ENCODE measurements around the gene ZNRF3.
"Not testable (repeated sequence)": the region's sequence is repeated elsewhere in the genome, so short reads cannot be mapped to it uniquely, and the experiment has no call there.

The ZNRF3 gene

GRCh38 chr22:29072979-29073617 lies 189.7 kb downstream of the ZNRF3 start, which contains the start of gene KREMEN1:
Gene KREMEN1, plus strand, starts transcription at chr22:29073035. Its CDS starts 96 bp downstream, at chr22:29073131.
- FAIRE-seq = no peak

DNA sequence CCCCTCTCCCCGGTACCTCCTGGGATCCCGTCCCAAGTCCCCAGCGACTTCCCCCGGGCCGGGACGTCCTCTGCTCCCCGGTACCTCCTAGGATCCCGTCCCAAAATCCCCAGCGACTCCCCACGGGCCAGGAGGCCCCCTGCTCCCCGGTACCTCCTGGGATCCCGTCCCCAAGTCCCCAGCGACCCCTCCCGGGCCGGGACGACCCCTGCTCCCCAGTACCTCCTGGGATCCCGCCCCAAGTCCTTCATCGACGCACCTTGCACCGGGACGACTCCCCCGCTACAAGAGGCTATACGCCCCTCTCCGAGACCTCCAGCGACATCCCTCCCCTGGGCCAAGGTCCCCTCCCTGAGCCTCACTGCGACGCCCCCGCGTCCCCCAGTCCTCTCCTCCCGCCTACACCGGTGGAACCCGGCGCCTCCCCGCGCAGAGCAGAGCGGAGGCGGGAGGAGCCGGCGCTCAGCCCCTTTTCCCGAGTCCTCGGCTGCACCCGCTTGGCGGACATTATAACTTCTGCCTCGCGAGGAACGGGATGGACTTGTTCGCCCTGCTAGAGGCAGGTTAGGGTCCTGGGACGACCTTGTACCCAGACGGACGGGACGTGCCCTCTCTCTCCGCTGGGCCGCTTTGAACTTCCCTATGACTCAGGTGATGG lies 190.4 kb downstream of the ZNRF3 start:
- FAIRE-seq = no peak

DNA sequence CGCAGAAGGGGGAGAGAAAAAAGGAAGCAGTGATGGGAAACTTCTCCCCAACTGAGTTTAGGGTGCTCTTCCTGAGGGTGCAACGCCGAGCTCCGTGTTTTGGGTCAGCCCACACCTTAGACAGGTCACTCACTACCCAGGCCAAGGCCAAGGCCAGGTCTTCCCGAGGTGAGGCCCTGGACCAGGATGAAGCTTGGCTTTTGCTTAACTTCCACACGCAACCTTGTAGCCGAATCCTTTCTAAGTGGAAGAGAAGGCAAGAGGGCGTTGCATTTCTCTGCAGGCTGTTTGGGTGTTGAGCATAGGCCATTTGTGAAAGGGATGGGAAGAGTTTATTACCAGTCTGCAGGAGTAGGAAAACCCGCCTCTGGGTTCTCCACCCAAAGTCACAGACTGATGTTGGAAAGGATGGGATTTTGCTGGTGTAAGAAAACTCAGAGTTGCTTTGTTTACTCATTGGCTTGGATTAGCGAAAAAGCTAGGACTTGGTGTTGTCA lies 191.0 kb downstream of the ZNRF3 start:
- no peak for FAIRE-seq

- peak; percentile 97 for FAIRE-seq
Observed at GRCh38 chr22:29078036-29078868, 194.9 kb downstream of the ZNRF3 start.

DNA sequence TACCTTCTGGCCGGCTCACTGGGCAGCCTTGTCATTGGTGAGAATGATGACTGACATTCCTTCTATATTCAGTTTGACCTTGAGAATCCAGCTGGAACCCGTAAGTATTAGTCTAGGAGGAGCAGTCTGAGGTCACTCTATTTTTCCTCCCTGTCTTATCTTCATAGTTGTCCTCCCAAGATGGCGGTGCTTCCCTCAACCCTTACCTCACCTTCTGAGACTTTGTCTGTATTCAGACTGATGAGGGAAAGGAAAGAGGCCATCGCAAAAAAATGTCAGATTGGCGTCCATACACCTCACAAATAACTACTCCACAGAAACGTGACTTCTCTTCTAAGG lies 195.5 kb downstream of the ZNRF3 start:
- no peak for FAIRE-seq

DNA sequence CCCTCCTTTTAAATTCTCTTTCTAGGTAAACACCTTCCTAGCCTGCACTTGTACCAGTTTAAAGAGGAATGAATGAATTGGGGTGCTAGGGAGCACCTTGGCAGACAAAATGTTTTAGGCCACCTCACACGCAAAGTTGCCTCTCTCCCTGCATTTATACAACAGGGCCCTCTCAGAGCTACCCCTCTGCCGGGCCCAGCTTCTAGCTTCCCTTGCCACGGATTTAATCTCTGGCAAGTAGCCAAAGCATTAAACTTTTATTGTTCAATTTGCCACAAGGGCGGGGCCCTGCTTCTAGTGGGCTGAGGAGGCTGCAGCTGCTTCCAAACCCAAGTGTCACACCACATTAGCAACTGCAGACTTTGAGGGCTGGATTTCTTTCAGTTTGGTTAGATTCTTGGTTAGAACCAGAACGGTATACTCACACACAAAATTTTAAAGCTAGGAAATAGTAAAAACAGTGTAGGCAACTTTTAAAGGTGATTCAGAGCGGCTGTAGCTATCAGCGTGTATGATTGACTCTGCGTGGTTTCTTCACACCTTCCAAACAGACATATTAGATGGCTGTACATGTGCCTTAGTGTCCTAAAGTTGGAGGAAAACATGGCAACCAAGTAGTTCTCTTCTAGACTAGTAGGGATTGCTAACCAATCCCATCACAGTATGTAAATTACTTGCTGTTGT lies 196.0 kb downstream of the ZNRF3 start:
- FAIRE-seq = peak; percentile 33

DNA sequence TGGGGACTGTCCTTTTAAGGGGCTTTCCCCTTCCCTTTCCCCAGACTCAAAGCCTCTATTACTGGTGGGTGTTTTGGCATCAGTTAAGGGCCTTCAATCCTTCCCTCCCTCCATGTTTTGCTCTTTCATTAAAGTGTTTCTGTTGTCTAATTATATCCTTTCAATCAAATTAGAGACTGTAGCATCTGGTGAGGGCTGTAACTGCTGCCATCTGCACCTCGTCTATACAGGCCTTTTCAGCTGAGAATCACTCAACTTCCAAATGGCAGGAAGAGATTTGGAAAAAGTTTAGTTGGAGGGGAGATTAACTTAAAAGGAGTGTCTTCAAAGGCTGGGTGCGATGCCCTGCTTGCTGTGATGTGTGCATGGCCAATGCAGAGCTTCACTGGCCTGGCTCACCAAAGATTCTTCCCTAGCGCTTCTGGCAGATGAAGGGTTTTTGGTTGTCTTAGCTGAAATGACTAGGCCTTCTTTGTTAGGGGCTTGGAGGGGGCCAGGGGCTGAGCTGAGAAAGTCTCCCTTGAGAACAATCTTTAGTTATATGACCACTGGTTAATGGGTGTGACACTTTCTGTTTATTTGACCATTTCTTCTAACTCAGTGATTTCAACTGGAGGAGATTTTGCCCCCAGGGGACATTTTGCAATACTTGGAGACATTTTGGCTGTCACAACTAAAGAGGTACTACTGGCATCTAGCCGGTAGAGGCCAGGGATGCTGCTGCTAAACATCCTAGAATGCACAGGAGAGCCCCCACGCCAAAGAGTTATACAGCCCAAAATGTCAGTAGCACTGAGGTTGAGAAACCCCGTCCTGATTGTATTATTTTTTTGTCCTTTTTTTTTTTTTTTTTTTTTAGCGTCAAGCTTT lies 197.0 kb downstream of the ZNRF3 start:
- no peak for FAIRE-seq

GRCh38 chr22:29081517-29082236 lies 198.3 kb downstream of the ZNRF3 start:
- no peak for FAIRE-seq

DNA sequence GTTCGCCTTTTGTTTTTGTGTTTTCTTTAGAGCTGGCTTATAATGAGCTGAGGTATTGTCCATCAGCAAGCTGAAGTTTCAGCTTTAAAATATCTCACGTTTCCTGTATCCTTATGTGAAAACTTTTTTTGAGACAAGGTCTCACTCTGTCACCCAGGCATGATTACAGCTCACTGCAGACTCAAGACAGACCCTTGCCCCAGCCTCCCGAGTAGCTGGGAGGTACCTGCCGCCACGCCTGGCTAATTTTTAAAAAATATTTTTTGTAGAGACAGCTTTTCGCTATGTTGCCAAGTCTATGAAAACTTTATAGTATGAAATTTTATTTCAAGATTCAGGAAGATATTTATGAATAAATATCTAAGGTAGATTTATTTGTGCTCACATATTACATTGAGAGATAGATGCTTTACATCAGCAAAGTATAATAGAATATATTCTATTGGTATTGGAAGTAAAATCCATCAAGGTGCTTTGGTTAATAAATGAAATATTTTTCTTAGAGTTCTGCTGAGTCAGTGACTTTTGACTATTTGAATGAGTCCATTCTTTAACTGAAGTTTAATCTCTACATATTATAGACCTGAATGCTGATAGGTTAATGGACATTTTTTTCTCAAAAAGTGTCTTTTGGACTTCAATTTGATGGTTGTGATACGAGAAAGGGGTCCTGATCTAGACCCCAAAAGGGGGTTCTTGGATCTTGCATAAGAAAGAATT lies 199.6 kb downstream of the ZNRF3 start:
- peak; percentile 74 for FAIRE-seq

- not testable (repeated sequence) for FAIRE-seq
Observed at GRCh38 chr22:29083576-29083932, 200.2 kb downstream of the ZNRF3 start.

GRCh38 chr22:29083933-29084591 lies 200.7 kb downstream of the ZNRF3 start:
- no peak for FAIRE-seq

DNA sequence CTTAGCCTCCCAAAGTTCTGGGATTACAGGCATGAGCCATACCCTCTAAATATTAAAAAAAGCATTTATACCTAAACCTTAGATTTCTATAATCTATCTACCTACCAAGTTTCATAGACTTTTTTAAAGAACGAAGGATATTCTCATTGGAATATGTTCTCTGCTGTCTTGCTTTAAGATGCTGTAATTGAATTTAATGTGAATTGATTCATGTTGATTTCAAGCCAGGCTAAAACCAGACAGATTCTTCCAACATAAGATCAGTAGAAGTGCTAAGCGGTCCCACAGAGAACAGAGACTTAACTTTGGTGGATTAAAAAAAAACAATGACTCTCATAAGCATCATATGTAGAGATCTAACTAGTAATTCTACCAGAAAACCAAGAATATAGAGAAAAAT lies 203.6 kb downstream of the ZNRF3 start:
- FAIRE-seq = no peak

DNA sequence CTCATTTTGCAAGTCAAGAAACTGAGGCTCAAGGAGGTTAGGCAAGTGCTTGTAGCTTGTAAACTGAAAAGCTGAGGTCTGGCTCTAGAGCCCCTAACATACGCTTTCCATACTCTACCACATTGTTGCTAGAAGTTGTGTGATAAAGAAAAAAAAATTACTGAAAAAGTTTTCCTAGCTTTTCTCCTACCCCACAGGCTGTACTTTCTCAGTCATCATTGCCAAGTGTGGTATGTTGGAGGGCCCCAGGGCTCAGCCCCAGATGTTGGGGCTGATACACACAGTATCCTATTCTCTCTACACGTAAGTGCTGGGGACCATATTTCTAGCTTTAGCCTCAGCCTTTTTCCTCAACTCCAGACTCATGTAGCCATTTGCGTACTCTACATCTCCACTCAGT lies 205.4 kb downstream of the ZNRF3 start:
- FAIRE-seq = no peak

- FAIRE-seq = no peak
Observed at GRCh38 chr22:29089507-29089906, 206.1 kb downstream of the ZNRF3 start.

DNA sequence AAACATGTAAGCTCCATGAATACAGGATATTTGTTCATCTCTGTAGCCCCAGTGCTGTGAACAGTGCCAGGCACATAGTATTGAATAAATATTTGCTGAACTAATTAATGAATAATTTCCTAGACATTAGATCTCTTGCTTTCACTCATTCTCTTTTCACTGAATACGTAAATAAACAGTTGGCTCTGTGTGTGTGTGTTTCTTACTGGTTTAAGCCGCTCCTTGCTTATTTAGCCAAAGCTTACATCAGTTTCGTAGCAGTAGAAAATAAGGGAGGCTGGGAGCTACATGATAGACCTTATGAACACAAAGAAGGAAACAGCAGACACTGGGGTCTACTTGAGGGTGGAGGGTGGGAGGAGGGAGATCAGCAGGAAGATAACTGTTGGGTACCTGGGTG lies 206.7 kb downstream of the ZNRF3 start:
- FAIRE-seq = no peak

GRCh38 chr22:29092243-29092642 lies 208.9 kb downstream of the ZNRF3 start:
- FAIRE-seq = no peak

GRCh38 chr22:29093030-29093429 lies 209.7 kb downstream of the ZNRF3 start:
- FAIRE-seq = no peak

DNA sequence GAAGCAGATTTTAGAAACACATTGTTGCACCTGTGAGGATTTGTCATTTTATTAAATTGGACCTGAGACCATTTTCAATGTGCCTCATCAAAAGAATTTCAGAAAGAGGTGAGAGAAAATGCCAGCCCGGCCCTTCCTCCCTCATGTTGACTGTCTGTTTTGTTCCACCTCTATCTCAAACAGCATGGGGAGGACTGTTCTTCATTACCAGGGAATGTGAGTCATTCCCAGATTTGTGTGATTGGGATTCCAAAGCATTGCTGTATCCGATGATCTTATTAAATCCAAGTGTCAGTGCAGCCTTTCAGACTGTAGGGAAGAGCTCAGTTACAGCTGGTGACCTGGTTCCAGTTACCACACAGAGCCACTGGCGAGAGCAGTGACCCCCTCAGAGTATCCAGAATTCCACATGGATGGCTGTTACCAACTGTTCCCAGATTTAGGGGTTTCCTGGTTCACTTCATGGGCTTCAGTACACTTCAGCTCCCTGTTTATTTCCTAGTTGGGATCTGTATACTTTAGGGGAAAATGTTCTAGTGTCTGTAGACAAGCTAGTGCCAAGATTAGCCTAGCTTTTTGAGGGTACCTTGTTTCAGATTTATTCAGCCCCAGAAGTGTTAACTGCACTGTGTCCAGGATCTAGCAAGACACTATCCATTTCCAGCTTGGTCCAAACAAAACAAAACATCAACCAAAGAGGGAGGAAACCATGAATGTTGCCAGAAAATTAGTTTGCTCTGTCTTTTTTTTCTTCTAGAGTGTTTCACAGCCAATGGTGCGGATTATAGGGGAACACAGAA lies 210.3 kb downstream of the ZNRF3 start:
- FAIRE-seq = peak; percentile 74

GRCh38 chr22:29095459-29095858 lies 212.1 kb downstream of the ZNRF3 start:
- FAIRE-seq = no peak
